NCI-H526 (cell line): Measurements from ENCODE around the gene OR2C1.
A peak's percentile ranks its signal among the peaks of the same experiment; 100 is the strongest.

Experiments used
- DNase-seq, 2 experiments: peaks; one replicate each; lab custom pipeline; 2025; lab: John Stamatoyannopoulos, UW

Gene OR2C1

DNA sequence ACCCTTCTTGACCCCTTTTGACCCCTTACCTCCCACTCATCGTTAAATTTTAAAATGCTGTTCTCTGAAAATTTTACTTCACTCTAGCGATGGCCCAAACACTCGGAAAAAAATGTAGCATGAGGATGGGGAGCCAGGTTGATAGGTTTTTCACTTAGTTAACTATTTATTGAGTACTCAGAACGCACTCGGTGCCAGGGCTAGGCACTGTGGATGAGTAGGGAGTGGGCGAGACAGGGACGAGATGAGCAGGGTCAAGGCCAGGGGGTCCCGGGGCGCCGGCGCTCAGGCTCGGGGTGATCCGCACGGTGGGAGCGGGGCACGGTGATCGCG, 44.7 kb downstream of the OR2C1 start:
- no peak for DNase-seq

DNA sequence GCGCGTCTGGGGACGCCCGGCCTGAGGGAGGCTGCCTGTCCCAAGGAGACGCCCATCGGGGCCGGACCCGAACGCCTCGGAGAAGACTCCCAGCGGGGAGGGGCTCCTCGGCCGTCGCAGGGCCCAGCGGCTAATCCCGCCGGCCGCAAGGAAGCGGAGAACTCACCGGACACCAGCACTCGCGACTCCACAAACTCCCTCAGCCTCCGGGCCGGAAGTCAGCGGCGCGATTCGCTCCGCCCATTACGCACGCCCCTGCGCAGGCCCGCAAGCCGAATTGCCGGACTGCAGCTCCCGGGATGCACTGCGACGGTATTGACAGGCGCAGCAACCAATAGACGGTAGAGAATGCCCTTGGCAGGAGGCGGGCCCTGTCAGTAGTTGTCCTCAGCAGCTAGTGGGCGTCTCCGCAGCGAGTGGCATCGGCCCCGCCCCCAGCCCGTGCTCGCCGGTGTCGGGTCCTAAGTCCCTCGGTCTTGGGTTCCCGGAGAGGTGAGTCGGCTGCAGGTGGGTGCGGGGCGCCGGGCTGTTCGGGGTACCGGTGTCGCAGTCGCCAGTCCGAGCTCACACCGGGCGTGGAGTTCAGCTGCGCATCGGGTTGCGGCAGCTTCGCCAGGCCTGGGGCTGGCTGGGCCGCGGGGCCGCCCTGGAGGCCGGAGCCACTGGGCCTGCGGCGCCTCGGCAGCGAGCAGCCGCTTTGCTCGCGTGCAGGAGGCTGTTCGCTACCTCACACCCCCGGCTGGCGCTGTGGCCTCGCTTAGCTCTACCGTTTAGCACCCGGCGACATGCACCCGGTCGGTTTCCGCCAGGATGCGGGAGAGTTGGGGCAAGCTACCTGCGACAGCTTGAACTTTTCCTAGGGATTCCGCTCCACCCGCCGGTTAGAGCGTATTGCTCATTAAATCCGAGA, 45.3 kb downstream of the OR2C1 start, which contains the start of the genes ZNF174 and ZSCAN32:
TSS of gene ZNF174 (plus strand) at position 437 of the 910 bp plus-strand sequence. CDS start 790 bp downstream, outside the sequence.
TSS of gene ZSCAN32 (minus strand) at position 226 of the 910 bp plus-strand sequence. CDS start 3,447 bp downstream, outside the sequence.
- DNase-seq: peak; percentile 94 to 97

DNA sequence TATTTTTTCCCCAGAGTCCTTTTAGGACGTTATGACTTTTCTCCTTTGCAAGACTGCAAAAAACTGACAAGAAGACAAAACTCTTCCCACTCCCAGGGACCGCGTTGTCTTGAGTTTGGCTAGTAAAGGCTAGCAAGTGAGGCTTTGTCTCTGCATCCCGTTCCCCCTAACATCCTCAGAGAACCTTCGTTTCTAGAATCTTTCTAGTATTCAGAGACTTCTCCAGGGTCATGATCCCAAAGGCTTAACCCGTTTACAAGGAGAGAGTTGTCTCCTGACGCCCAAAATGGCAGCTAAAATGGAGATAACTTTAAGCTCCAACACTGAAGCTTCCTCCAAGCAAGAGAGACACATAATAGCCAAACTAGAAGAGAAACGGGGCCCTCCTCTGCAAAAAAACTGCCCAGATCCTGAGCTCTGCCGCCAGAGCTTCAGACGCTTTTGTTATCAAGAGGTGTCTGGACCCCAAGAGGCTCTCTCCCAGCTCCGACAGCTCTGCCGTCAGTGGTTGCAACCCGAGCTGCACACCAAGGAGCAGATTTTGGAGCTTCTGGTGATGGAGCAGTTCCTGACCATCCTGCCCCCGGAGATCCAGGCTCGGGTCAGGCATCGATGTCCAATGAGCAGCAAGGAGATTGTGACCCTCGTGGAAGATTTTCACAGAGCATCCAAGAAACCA, 46.2 kb downstream of the OR2C1 start:
- DNase-seq: peak; percentile 12 to 29
